ENCODE data around the gene DENND5A. TPM values are rescaled to one million over a fixed set of nuclear protein-coding genes. Genes with fewer than 3 reads are reported as not detected.

The DENND5A gene
- total RNA-seq, 1 experiment from 2014 or later, result 58.0 TPM

DNA sequence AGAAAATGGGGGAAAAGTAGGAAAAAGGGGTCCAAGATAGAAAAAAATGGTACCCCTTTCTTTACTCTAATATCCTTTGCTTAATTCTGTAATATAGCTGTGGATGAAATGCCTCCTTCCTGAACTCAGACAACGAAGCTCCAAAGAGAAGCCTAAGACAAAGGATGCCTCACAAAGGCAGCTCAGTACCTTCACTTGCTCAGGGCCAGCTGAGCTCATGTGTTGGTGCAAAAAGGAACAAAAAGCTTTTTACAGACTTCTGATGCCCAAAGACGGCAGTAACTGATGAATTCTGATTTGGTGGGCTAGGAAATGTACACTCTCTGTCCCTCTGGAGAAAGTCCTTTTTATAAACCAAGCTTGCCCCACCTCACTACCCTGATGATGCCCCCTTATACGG is 77.5 kb downstream of the DENND5A start:
- Histone ChIP-seq H3K36me3 (ENCODE audit: control insufficient read depth, insufficient read depth, low read length) (peaks cover 3% of the 10 kb centered on the region), H3K4me1 (no peaks in the 10 kb centered on the region), H3K4me3 (ENCODE audit: low read depth, low read length) (no peak overlapping the region), H3K9me3 (peaks cover 11% of the 10 kb centered on the region; the same call in 1 of the 2 replicates), H3K27me3 (replicated peaks; ENCODE audit: control insufficient read depth, insufficient read depth, low read length) (no peaks in the 10 kb centered on the region)
- CTCF ChIA-PET, result no interaction called here
- intact Hi-C loops (cut with micrococcal nuclease; ENCODE audit: unreplicated experiment), result no loop called here
- Mint-ChIP-seq H3K4me1 (ENCODE audit: low read depth, unreplicated experiment) (no peaks in the 10 kb centered on the region), H3K36me3 (ENCODE audit: insufficient read depth, unreplicated experiment) (peaks cover 65% of the 10 kb centered on the region), H3K27me3 (ENCODE audit: insufficient read depth, unreplicated experiment) (no peaks in the 10 kb centered on the region), H3K9me3 (ENCODE audit: unreplicated experiment) (peaks cover 19% of the 10 kb centered on the region), H3K4me3 (ENCODE audit: unreplicated experiment) (no peak overlapping the region), H3K27ac (ENCODE audit: unreplicated experiment) (no peak overlapping the region)
- no peak for TF ChIP-seq CTCF (IDR thresholded peaks at IDR 0.05; ENCODE audit: insufficient read depth in 1 of 2, low read depth in 1 of 2, low read length in 1 of 2, severe bottlenecking in 1 of 2, unreplicated experiment in 1 of 2)
- no TSS peak for BruUV-seq (replicated peaks)
- no peak for DNase-seq
- POLR2A ChIA-PET, result no interaction called here

GRCh38 chr11:9184516-9184915 is 80.6 kb downstream of the DENND5A start:
- no peak for TF ChIP-seq CTCF (IDR thresholded peaks at IDR 0.05; ENCODE audit: insufficient read depth in 1 of 2, low read depth in 1 of 2, low read length in 1 of 2, severe bottlenecking in 1 of 2, unreplicated experiment in 1 of 2)
- peaks cover 4% of the 10 kb centered on the region; the same call in 1 of the 2 replicates for H3K9me3 ChIP-seq
- Mint-ChIP-seq H3K27ac (ENCODE audit: unreplicated experiment) (no peak overlapping the region), H3K4me1 (ENCODE audit: low read depth, unreplicated experiment) (peaks cover 14% of the 10 kb centered on the region), H3K27me3 (ENCODE audit: insufficient read depth, unreplicated experiment) (no peaks in the 10 kb centered on the region), H3K9me3 (ENCODE audit: unreplicated experiment) (no peaks in the 10 kb centered on the region), H3K36me3 (ENCODE audit: insufficient read depth, unreplicated experiment) (peaks cover 63% of the 10 kb centered on the region), H3K4me3 (ENCODE audit: unreplicated experiment) (no peak overlapping the region)
- intact Hi-C loops (cut with micrococcal nuclease; ENCODE audit: unreplicated experiment), result no loop called here
- peaks cover 3% of the 10 kb centered on the region; the same call in 1 of the 2 replicates for H3K36me3 ChIP-seq (ENCODE audit: control insufficient read depth, insufficient read depth, low read length)
- CTCF ChIA-PET, result no interaction called here
- no peak for DNase-seq
- POLR2A ChIA-PET, result no interaction called here
- no peaks in the 10 kb centered on the region for H3K27me3 ChIP-seq (replicated peaks; ENCODE audit: control insufficient read depth, insufficient read depth, low read length)
- H3K4me1 ChIP-seq, result peaks cover 7% of the 10 kb centered on the region
- no peak overlapping the region for H3K4me3 ChIP-seq (ENCODE audit: low read depth, low read length)
- BruUV-seq (replicated peaks), result no TSS peak

GRCh38 chr11:9182180-9182871 is 82.8 kb downstream of the DENND5A start:
- Mint-ChIP-seq H3K4me1 (ENCODE audit: low read depth, unreplicated experiment) (peaks cover 26% of the 10 kb centered on the region), H3K27me3 (ENCODE audit: insufficient read depth, unreplicated experiment) (no peaks in the 10 kb centered on the region), H3K4me3 (ENCODE audit: unreplicated experiment) (no peak overlapping the region), H3K36me3 (ENCODE audit: insufficient read depth, unreplicated experiment) (peaks cover 64% of the 10 kb centered on the region), H3K27ac (ENCODE audit: unreplicated experiment) (no peak overlapping the region), H3K9me3 (ENCODE audit: unreplicated experiment) (no peaks in the 10 kb centered on the region)
- Histone ChIP-seq H3K4me3 (ENCODE audit: low read depth, low read length) (no peak overlapping the region), H3K27me3 (replicated peaks; ENCODE audit: control insufficient read depth, insufficient read depth, low read length) (no peaks in the 10 kb centered on the region), H3K9me3 (no peaks in the 10 kb centered on the region), H3K36me3 (ENCODE audit: control insufficient read depth, insufficient read depth, low read length) (peaks cover 3% of the 10 kb centered on the region; the same call in 1 of the 2 replicates), H3K4me1 (peaks cover 22% of the 10 kb centered on the region)
- BruUV-seq (replicated peaks), result no TSS peak
- intact Hi-C loops (cut with micrococcal nuclease; ENCODE audit: unreplicated experiment), result no loop called here
- CTCF ChIA-PET, result no interaction called here
- DNase-seq, result no peak
- no peak for TF ChIP-seq CTCF (IDR thresholded peaks at IDR 0.05; ENCODE audit: insufficient read depth in 1 of 2, low read depth in 1 of 2, low read length in 1 of 2, severe bottlenecking in 1 of 2, unreplicated experiment in 1 of 2)
- POLR2A ChIA-PET, result no interaction called here

Data from Caco-2 (cell line).